Activated naive CD4-positive, alpha-beta T cell (primary cell): ENCODE data around the gene KDF1.

Experiments used
- DNase-seq, 4 experiments: peaks; one replicate each; lab custom pipeline; 2025; lab: John Stamatoyannopoulos, UW

Gene KDF1

DNA sequence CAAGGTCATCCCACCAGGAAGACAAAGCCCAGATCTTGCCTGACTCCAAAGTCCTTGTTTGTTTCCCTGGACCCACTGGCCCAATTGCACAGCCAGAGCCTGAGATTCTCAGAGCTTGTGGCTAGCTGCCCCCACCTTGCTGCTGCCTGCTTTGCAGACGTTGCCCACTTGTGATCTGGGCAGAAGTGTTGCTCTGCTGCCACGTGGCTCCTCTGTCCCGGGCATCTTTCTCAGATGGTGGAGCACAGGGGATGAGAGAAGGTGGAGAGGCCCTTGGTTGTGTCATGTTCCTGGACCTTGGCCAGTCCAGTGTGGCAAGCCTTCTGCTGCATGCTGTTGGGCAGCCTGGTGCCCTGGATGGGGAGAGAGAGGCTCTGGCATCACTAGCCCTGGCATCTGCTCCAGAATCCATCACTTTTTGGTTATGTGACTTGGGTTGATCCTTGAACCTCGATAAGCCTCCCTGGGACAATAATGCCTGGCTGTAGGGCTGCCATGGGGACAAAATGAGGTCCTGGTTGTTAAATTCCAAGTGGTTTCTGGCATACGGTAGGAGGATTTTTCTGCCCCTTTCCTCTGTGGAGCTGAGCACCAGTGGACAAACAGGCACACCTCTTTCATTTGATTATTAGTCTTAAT is 44.9 kb downstream of the KDF1 start:
- DNase-seq: no peak

DNA sequence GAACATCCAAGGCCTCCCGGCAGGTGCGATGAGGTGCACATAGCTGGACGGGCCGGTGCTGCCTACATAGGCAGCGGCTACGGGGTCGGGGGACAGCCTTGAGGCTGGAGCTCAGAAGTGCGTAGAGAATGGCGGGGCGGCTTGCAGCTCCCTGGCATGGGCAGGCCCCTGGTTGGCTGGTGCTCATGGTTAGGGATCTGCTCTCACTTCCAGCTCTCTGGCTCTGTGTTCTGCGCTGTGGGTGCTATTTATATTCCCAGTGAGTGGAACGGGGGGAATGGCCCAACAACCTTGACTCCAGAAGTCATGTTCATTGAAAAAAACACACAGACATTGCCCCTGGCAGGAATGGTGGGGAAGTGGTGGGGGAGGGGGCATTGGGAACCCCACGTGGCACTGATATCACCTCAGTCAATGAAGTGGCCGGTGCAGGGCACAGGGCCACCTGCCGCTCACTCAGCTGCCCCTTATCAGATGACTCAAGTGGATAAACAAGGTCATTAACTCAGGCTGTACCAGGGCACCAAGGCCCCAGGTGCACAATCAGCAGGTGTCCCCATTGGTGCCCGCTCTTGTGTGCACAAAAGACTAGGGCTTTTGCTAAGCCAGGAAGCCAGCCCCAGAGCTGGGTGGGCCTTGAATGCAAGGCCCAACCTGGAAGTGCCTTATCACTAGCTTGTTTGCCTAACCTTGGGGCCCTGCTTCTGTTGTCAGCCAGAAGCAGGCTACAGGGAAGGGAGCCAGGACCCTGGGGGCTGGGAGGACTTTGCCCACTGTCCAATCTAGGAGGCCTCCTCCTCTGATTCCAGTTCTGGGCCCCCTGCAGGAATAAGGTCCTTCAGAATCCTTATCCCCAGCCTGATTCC is 46.3 kb downstream of the KDF1 start, which contains the start of gene NR0B2:
Gene NR0B2, minus strand, starts transcription at position 222 of the 866 bp plus-strand sequence. Its CDS starts 35 bp downstream, at position 187.
- DNase-seq: no peak

DNA sequence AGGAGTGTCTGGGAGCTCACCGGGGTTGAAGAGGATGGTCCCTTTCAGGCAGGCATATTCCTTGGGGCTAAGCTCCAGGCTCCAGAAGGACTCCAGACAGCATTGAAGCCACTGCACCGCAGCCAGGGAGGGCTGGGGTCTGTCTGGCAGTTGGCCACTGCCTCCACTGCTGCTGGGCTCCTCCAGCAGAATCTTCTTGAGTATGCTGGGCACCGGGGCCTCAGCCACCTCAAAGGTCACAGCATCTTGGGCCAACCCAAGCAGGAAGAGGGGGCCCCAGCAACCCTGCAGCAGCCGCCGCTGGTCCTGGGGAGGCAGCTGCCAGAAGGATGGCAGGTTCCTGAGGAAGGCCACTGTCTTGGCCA is 46.9 kb downstream of the KDF1 start:
- no peak for DNase-seq

DNA sequence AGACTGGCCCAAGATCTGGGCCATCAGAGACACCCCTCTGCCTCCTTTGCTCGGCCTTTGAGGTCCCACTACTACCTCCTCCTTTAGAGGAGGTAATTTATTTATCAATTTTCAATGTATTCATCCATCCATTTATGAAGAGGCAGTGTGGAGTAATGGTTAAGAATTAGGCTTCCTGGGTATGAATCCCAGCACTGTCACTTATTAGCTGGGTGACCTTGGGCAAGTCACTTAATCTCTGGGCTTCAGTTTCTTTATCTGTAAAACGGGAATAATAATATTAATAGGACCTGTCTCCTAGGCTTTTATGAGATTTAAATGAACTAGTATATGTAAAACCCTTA is 48.1 kb downstream of the KDF1 start:
- DNase-seq: no peak

DNA sequence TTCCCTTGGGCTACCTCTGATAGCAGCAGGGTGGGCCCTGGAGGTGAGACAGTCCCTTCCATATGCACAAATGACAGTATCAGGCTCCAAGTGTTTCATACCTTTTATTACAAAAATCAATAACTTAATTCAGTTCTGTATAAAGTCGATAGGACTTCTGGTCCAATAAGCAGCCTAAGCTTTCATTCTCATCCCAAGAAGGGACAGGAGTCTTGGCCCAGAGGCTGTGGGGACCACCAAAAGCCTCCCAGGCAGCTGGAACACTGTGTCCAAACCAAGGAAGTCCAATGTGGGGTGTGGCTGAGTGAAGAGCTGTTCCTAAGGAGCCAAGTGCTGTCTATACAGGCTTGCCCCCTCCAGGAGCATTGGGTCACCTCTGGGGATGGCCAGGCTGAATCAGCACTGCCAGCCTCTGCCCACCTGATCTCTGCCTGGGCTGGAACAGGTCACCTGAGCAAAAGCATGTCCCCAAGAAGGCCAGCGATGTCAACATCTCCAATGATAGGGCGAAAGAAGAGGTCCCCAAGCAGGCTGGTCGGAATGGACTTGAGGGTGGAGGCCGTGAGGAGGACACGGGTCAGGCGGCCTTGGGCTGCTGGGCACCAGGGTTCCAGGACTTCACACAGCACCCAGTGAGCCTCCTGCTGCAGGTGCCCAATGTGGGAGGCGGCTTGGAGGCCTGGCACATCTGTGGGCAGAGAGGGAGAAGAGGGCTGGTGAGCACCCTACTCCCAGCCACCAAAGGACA is 48.7 kb downstream of the KDF1 start:
- DNase-seq: no peak

DNA sequence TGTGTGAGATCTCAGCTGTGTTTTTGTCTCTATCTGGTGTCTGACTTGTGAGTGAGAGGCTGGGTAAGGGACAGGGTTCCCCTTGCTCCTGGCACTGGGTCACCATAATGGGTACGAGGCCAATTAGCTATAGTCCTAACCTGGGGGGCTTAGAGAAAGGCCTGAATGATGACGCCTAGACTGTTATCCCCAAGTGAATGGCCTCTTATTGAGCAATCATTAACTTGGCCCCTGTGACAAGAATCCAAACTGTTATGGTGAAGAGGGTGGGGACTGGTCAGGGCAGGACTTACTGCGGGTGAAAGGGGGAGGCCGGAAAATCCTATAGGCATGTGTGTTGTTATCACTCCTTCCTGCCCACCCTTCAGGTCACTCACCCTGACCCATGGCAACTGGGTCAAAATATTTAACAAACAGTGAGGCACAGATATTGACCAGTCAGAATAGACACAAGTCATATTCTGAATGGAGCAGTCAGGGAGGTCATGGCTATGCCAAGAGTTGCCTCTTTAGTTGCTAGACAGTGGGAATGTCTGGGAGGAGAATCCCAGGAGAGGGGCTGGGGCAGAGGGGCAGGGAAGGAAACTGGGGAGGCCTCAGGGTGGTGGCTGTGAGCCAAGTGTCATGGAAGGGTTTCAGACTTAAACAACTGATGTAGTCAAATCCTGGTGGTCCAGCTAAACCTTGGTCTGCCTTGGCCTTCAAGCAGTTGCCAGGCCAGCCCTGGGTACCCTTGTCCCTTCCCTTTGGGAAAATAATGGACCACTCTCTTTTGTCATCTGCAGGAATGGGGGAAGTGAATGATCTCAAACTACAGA is 49.7 kb downstream of the KDF1 start:
- DNase-seq: no peak

DNA sequence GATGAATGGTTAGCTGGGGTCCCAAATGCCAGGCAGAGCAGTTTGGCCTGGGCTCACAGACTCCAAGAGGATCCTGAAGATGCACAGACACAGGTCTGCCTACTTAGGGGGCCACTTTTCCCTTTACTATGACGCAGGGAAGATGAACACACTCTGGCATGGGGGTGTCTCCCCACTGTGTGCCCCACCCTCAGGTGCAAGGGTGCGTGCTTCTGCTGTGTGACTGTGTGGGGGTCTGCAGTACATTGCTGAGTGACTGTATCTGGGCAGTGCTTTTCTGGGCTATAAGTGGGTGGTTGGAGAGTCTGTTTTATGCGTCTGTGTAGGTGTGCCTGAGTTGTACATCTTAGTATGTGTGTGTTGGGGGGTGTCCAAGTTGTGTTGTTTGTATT is 50.3 kb downstream of the KDF1 start:
- no peak for DNase-seq

DNA sequence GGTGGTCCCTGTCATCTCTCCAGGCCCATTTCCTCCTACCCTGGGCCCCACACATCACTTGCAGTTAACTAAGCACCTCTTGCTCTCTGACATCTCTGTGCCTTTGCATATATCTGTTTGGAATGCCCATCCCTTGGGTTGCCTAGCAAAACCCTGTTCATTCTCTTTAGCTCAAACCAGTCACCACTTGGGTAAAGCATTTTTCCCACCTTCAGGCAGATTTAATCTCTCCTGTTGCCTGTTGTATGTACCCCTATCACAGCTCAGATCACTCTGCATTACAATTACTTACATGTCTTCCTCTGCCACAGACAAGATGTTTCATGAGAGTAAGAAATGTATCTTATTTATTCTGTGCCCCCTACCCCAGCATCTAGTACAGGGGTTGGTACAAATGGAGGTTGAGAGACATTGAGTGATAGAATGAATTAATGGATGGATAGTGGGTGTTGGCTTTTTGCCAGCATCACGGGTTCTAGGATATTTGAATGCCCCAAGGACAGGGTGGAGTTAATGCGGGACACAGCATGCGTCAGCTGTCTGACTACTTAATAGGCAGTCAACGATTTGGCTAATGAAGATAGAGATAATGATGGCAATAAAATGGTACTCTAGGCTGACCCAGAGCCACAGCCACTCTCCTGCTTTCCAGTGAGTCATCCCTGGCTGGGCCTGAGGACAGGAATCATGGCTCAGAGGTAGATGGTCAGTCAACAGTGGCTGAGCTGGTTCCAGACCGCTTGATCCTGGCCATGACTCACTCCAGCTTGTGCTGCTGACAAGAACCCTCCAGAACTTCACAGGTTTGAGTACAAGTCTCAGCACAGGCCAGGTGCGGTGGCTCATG is 53.0 kb downstream of the KDF1 start:
- no peak for DNase-seq

DNA sequence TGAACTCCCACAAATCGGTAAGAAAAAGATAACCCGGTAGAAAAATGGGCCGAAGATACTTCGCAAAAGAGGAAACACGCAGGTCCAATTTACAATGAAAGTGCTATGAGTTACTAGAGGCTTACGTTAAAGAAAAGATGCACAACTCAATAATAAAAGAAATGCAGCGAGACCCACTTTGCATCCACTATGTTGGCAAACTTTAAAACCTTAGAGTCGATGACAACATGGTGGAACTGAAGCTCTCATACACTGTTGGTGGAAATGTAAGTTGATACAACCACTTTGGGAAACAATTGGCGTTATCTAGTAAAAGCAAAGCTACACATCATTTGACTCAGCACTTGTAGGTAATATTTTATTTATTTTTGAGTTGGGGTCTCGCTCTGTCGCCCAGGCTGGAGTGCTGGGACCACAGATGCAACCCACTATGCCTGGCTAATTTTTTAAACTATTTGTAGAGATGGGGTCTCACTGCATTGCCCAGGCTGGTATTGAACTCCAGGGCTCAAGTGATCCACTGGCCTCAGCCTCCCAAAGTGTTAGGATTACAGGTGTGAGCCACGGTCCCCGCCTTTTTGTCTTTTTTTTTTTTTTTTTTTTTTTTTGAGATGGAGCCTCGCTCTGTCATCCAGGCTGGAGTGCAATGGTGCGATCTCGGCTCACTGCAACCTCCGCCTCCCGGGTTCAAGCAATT is 59.3 kb downstream of the KDF1 start:
- DNase-seq: no peak

DNA sequence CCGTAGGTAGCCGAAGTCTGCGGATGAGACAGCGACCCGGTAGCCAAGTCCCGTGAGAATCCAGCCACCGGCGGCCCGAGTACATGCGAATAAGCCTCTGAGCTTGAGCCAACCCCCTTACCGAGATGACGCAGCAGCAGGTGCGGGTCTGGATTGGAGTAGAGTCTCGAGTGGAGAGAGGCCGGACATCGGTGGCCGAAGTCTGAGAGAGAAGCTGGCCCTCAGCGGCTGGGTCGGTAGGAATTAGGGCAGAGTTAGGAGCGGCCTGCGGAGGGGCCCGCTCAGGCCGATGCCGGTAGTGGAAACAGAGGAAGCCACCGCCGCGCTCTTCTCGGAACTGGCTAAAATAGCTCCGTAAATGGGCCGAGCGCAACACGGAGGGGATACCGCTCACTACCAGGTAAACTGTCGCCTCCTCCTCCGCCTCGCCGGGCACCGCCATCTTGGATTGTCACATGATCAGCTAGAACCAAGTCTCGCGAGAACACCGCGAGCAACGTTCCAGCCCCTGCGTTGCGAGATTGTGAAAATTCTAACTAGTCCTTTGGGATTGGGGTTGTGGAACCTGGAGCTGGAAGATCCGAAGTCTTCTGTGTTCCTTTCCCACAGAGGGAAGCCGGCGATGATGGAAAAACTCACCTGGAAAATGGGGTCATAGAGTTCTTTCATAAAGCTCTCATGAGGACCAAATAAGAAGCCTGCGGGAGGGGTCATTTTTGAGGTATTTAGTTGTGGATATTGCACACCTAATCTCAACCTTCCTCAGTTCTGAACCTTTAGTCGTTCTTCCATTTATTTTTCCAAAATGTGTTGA is 60.1 kb downstream of the KDF1 start, which contains the start of gene GPATCH3:
Gene GPATCH3, minus strand, starts transcription at position 467 of the 814 bp plus-strand sequence. Its CDS starts 25 bp downstream, at position 442.
- DNase-seq: peak; percentile 62 to 80 (median 75)
